ENCODE data around the gene SCNN1B. TPM values are rescaled to one million over a fixed set of nuclear protein-coding genes. Genes with fewer than 3 reads are reported as not detected.
"Not testable (repeated sequence)": the region's sequence is repeated elsewhere in the genome, so short reads cannot be mapped to it uniquely, and the experiment has no call there.

The SCNN1B gene
- polyA plus RNA-seq, 3 donors from 2014 or later = not detected

- no peak overlapping the region for H3K27ac Mint-ChIP-seq
- H3K9me3 Mint-ChIP-seq = peaks cover 0 to 3% (median 0%) of the 10 kb centered on the region in 6 donors
- H3K36me3 Mint-ChIP-seq = peaks cover 0 to 3% (median 3%) of the 10 kb centered on the region in 3 donors
- H3K4me3 Mint-ChIP-seq = no peak overlapping the region
- H3K27me3 Mint-ChIP-seq (ENCODE audit: low read depth in 3 of 3) = peaks cover 1 to 23% (median 6%) of the 10 kb centered on the region in 3 donors
- no peak for DNase-seq
- no peaks in the 10 kb centered on the region for H3K4me1 Mint-ChIP-seq
These were observed 3.7 kb upstream of the SCNN1B start for GRCh38 chr16:23298290-23298915.

GRCh38 chr16:23299815-23300214 is 2.3 kb upstream of the SCNN1B start:
- not testable (repeated sequence) for H3K36me3 Mint-ChIP-seq, H3K4me1 Mint-ChIP-seq, H3K4me3 Mint-ChIP-seq, DNase-seq, H3K9me3 Mint-ChIP-seq, H3K27ac Mint-ChIP-seq
- H3K27me3 Mint-ChIP-seq (ENCODE audit: low read depth in 3 of 3) = peaks cover 0 to 18% (median 8%) of the 10 kb centered on the region in 3 donors

- DNase-seq = no peak
- H3K9me3 Mint-ChIP-seq = peaks cover 0 to 3% (median 0%) of the 10 kb centered on the region in 6 donors
- no peak overlapping the region for H3K27ac Mint-ChIP-seq
- peaks cover 0 to 11% (median 8%) of the 10 kb centered on the region in 3 donors for H3K27me3 Mint-ChIP-seq (ENCODE audit: low read depth in 3 of 3)
- H3K36me3 Mint-ChIP-seq = peaks cover 0 to 3% (median 3%) of the 10 kb centered on the region in 3 donors
- H3K4me3 Mint-ChIP-seq = no peak overlapping the region
- no peaks in the 10 kb centered on the region for H3K4me1 Mint-ChIP-seq
These were observed 654 bp upstream of the SCNN1B start for GRCh38 chr16:23301251-23302044.

- no peaks in the 10 kb centered on the region for H3K4me1 Mint-ChIP-seq
- H3K4me3 Mint-ChIP-seq = no peak overlapping the region
- peaks cover 0 to 11% (median 8%) of the 10 kb centered on the region in 3 donors for H3K27me3 Mint-ChIP-seq (ENCODE audit: low read depth in 3 of 3)
- peaks cover 0 to 3% (median 0%) of the 10 kb centered on the region in 6 donors for H3K9me3 Mint-ChIP-seq
- H3K27ac Mint-ChIP-seq = no peak overlapping the region
- DNase-seq = no peak
- peaks cover 0 to 3% (median 3%) of the 10 kb centered on the region in 3 donors for H3K36me3 Mint-ChIP-seq
These were observed 1.6 kb downstream of the SCNN1B start for GRCh38 chr16:23303685-23304084.

GRCh38 chr16:23304620-23305019 is 2.5 kb downstream of the SCNN1B start:
- Mint-ChIP-seq H3K4me1 (no peaks in the 10 kb centered on the region), H3K4me3 (no peak overlapping the region), H3K9me3 (peaks cover 0 to 3% (median 0%) of the 10 kb centered on the region in 6 donors), H3K27me3 (ENCODE audit: low read depth in 3 of 3) (peaks cover 0 to 11% (median 8%) of the 10 kb centered on the region in 3 donors), H3K27ac (no peak overlapping the region), H3K36me3 (peaks cover 0 to 3% (median 3%) of the 10 kb centered on the region in 3 donors)
- DNase-seq = no peak

- Mint-ChIP-seq H3K4me3 (no peak overlapping the region), H3K36me3 (peaks cover 0 to under 1% (median under 1%) of the 10 kb centered on the region in 3 donors)
These were observed 4.3 kb downstream of the SCNN1B start for GRCh38 chr16:23306199-23307100.

GRCh38 chr16:23310217-23310616 is 8.1 kb downstream of the SCNN1B start:
- peaks cover 0 to 5% (median under 1%) of the 10 kb centered on the region in 3 donors for H3K27me3 Mint-ChIP-seq (ENCODE audit: low read depth in 3 of 3)
- no peak overlapping the region for H3K4me3 Mint-ChIP-seq
- peaks cover 0 to 2% (median 0%) of the 10 kb centered on the region in 6 donors for H3K9me3 Mint-ChIP-seq
- H3K4me1 Mint-ChIP-seq = no peaks in the 10 kb centered on the region
- DNase-seq = no peak
- H3K36me3 Mint-ChIP-seq = no peaks in the 10 kb centered on the region
- no peak overlapping the region for H3K27ac Mint-ChIP-seq

More at GRCh38 chr16:23306199-23307100, 4.3 kb downstream of the SCNN1B start:
- Mint-ChIP-seq H3K27ac (no peak overlapping the region), H3K9me3 (peaks cover 0 to 5% (median 0%) of the 10 kb centered on the region in 6 donors), H3K27me3 (ENCODE audit: low read depth in 3 of 3) (peaks cover 0 to 9% (median 5%) of the 10 kb centered on the region in 3 donors), H3K4me1 (no peaks in the 10 kb centered on the region)
- DNase-seq = no peak

- peaks cover 0 to 5% (median 1%) of the 10 kb centered on the region in 3 donors for H3K27me3 Mint-ChIP-seq (ENCODE audit: low read depth in 3 of 3)
- peaks cover 0 to 2% (median 0%) of the 10 kb centered on the region in 6 donors for H3K9me3 Mint-ChIP-seq
- H3K4me1 Mint-ChIP-seq = no peaks in the 10 kb centered on the region
- H3K36me3 Mint-ChIP-seq = no peaks in the 10 kb centered on the region
- no peak overlapping the region for H3K4me3 Mint-ChIP-seq
- H3K27ac Mint-ChIP-seq = no peak overlapping the region
- no peak for DNase-seq
These were observed 8.6 kb downstream of the SCNN1B start for GRCh38 chr16:23310744-23311143.

- DNase-seq = no peak
- Mint-ChIP-seq H3K9me3 (no peaks in the 10 kb centered on the region), H3K4me3 (no peak overlapping the region), H3K27me3 (ENCODE audit: low read depth in 3 of 3) (peaks cover 0 to 7% (median 1%) of the 10 kb centered on the region in 3 donors), H3K36me3 (no peaks in the 10 kb centered on the region), H3K4me1 (no peaks in the 10 kb centered on the region), H3K27ac (no peak overlapping the region)
These were observed 14.1 kb downstream of the SCNN1B start for GRCh38 chr16:23316232-23316631.

GRCh38 chr16:23316634-23317265 is 14.6 kb downstream of the SCNN1B start:
- H3K4me3 Mint-ChIP-seq = no peak overlapping the region
- no peak for DNase-seq
- H3K27ac Mint-ChIP-seq = no peak overlapping the region
- no peaks in the 10 kb centered on the region for H3K4me1 Mint-ChIP-seq
- no peaks in the 10 kb centered on the region for H3K9me3 Mint-ChIP-seq
- no peaks in the 10 kb centered on the region for H3K36me3 Mint-ChIP-seq
- peaks cover 0 to 6% (median 1%) of the 10 kb centered on the region in 3 donors for H3K27me3 Mint-ChIP-seq (ENCODE audit: low read depth in 3 of 3)

- H3K4me1 Mint-ChIP-seq = no peaks in the 10 kb centered on the region
- H3K36me3 Mint-ChIP-seq = no peaks in the 10 kb centered on the region
- no peak for DNase-seq
- H3K27me3 Mint-ChIP-seq (ENCODE audit: low read depth in 3 of 3) = peaks cover 0 to 6% (median 1%) of the 10 kb centered on the region in 3 donors
- H3K4me3 Mint-ChIP-seq = no peak overlapping the region
- H3K9me3 Mint-ChIP-seq = no peaks in the 10 kb centered on the region
- no peak overlapping the region for H3K27ac Mint-ChIP-seq
These were observed 15.2 kb downstream of the SCNN1B start for GRCh38 chr16:23317266-23317661.

- Mint-ChIP-seq H3K27ac (no peak overlapping the region), H3K27me3 (ENCODE audit: low read depth in 3 of 3) (peaks cover 0 to 6% (median 1%) of the 10 kb centered on the region in 3 donors), H3K9me3 (no peaks in the 10 kb centered on the region), H3K36me3 (no peaks in the 10 kb centered on the region), H3K4me1 (no peaks in the 10 kb centered on the region), H3K4me3 (no peak overlapping the region)
- no peak for DNase-seq
These were observed 15.6 kb downstream of the SCNN1B start for GRCh38 chr16:23317751-23318150.

- H3K4me3 Mint-ChIP-seq = no peak overlapping the region
- H3K36me3 Mint-ChIP-seq = no peaks in the 10 kb centered on the region
- no peaks in the 10 kb centered on the region for H3K9me3 Mint-ChIP-seq
- H3K27ac Mint-ChIP-seq = no peak overlapping the region
- no peaks in the 10 kb centered on the region for H3K4me1 Mint-ChIP-seq
- DNase-seq = no peak
- H3K27me3 Mint-ChIP-seq (ENCODE audit: low read depth in 3 of 3) = peaks cover 0 to 9% (median 1%) of the 10 kb centered on the region in 3 donors
These were observed 16.5 kb downstream of the SCNN1B start for GRCh38 chr16:23318639-23319038.
